SK-N-SH treated with all-trans-retinoic acid at 6 μM for 48 hours (cell line): Measurements from ENCODE around the gene COL6A2.

Source experiments
- ATAC-seq: fragments of 200-7000 bp; cut with Tn5 transposase; 3 replicates; pipeline ENCODE4 v1.9.1; 2020; ENCODE audit warnings: mild to moderate bottlenecking, moderate library complexity
- ARNTL ChIP-seq: fragments of 450-650 bp; formaldehyde crosslinking; IDR thresholded peaks from 2 replicates; pipeline ENCODE4 v1.5.0; 2020; ENCODE audit warnings: low read depth, mild to moderate bottlenecking, moderate library complexity, borderline replicate concordance
- BACH2 ChIP-seq: fragments of 250-450 bp; sonication (Bioruptor Pico); IDR thresholded peaks from 2 replicates; pipeline ENCODE4 v1.9.0; 2021; ENCODE audit warnings: mild to moderate bottlenecking, borderline replicate concordance
- CSDC2 ChIP-seq: fragments of 250-450 bp; sonication (Bioruptor Pico); IDR thresholded peaks from 2 replicates; pipeline ENCODE4 v1.5.0; 2020; ENCODE audit warnings: mild to moderate bottlenecking, moderate library complexity
- ESRRG ChIP-seq: fragments of 250-450 bp; sonication (Bioruptor Pico); IDR thresholded peaks from 2 replicates; pipeline ENCODE4 v1.6.1; 2021; ENCODE audit warnings: mild to moderate bottlenecking
- GLIS3 ChIP-seq: fragments of 250-450 bp; sonication (Bioruptor Pico); IDR thresholded peaks from 2 replicates; pipeline ENCODE4 v1.5.0; 2020; ENCODE audit warnings: mild to moderate bottlenecking, moderate library complexity
- ISL1 ChIP-seq: fragments of 250-450 bp; sonication (Bioruptor Pico); IDR thresholded peaks from 2 replicates; pipeline ENCODE4 v2.1.2; 2022; ENCODE audit warnings: mild to moderate bottlenecking, moderate library complexity
- OSR1 ChIP-seq: fragments of 250-450 bp; sonication (Bioruptor Pico); IDR thresholded peaks from 2 replicates; pipeline ENCODE4 v1.8.0; 2022; ENCODE audit warnings: moderate library complexity, mild to moderate bottlenecking, inconsistent platforms
- PPARA ChIP-seq: fragments of 250-450 bp; sonication (Bioruptor Pico); IDR thresholded peaks from 2 replicates; pipeline ENCODE4 v1.5.0; 2020; ENCODE audit warnings: mild to moderate bottlenecking, borderline replicate concordance
- RARB ChIP-seq: fragments of 250-450 bp; sonication (Bioruptor Pico); IDR thresholded peaks from 2 replicates; pipeline ENCODE4 v1.8.0; 2021; ENCODE audit warnings: mild to moderate bottlenecking, moderate library complexity
- SNAI2 ChIP-seq: fragments of 250-450 bp; sonication (Bioruptor Pico); IDR thresholded peaks from 2 replicates; pipeline ENCODE4 v1.5.0; 2020; ENCODE audit warnings: mild to moderate bottlenecking, moderate library complexity
- TCF4 ChIP-seq: fragments of 250-450 bp; sonication (Bioruptor Pico); IDR thresholded peaks from 2 replicates; pipeline ENCODE4 v1.8.0; 2021; ENCODE audit warnings: mild to moderate bottlenecking, moderate library complexity, borderline replicate concordance
- TOX ChIP-seq: fragments of 250-450 bp; sonication (Bioruptor Pico); IDR thresholded peaks from 2 replicates; pipeline ENCODE4 v1.8.0; 2021; ENCODE audit warnings: mild to moderate bottlenecking, moderate library complexity, borderline replicate concordance
- TSHZ2 ChIP-seq: fragments of 250-450 bp; sonication (Bioruptor Pico); IDR thresholded peaks from 2 replicates; pipeline ENCODE4 v1.5.0; 2020; ENCODE audit warnings: mild to moderate bottlenecking, moderate library complexity
- ZC3H10 ChIP-seq: fragments of 250-450 bp; sonication (Bioruptor Pico); IDR thresholded peaks from 2 replicates; pipeline ENCODE4 v1.5.1; 2021; ENCODE audit warnings: mild to moderate bottlenecking, moderate library complexity
- ZFP3 ChIP-seq: fragments of 250-450 bp; sonication (Bioruptor Pico); IDR thresholded peaks from 2 replicates; pipeline ENCODE4 v1.5.0; 2020; ENCODE audit warnings: mild to moderate bottlenecking, moderate library complexity
- ZFP30 ChIP-seq: fragments of 450-650 bp; formaldehyde crosslinking; IDR thresholded peaks from 2 replicates; pipeline ENCODE4 v1.5.0; 2022; ENCODE audit warnings: mild to moderate bottlenecking, moderate library complexity
- ZNF565 ChIP-seq: fragments of 450-650 bp; formaldehyde crosslinking; conservative IDR thresholded peaks from 2 replicates; pipeline ENCODE4 v1.5.0; 2020; ENCODE audit warnings: low read depth, mild to moderate bottlenecking, moderate library complexity
- ZNF70 ChIP-seq: fragments of 450-650 bp; formaldehyde crosslinking; IDR thresholded peaks from 2 replicates; pipeline ENCODE4 v1.5.0; 2020; ENCODE audit warnings: mild to moderate bottlenecking, moderate library complexity
- ZNF8 ChIP-seq: fragments of 450-650 bp; formaldehyde crosslinking; IDR thresholded peaks from 2 replicates; pipeline ENCODE4 v1.5.0; 2020; ENCODE audit warnings: mild to moderate bottlenecking, moderate library complexity
- TF ChIP-seq, protein P1 (sequence below): fragments of 250-450 bp; sonication (Bioruptor Pico); IDR thresholded peaks from 2 replicates; pipeline ENCODE4 v1.5.1; 2021; ENCODE audit warnings: mild to moderate bottlenecking, moderate library complexity
- TF ChIP-seq, protein P2 (sequence below): fragments of 250-450 bp; sonication (Bioruptor Pico); IDR thresholded peaks from 2 replicates; pipeline ENCODE4 v1.5.1; 2020; ENCODE audit warnings: low read depth, mild to moderate bottlenecking, moderate library complexity
- TF ChIP-seq, protein P3 (sequence below): fragments of 250-450 bp; sonication (Bioruptor Pico); IDR thresholded peaks from 2 replicates; pipeline ENCODE4 v1.8.0; 2021; ENCODE audit warnings: low read depth, mild to moderate bottlenecking, moderate library complexity, borderline replicate concordance

The COL6A2 gene

GRCh38 chr21:46097336-46098293 is at the start of gene COL6A2:
Gene COL6A2, plus strand, starts transcription at chr21:46098112.
- TF ChIP-seq GLIS3 (CRISPR knock-in tag) (no peak), TCF4 (no peak), SNAI2 (CRISPR knock-in tag) (no peak), ZNF8 (CRISPR knock-in tag) (no peak), ZNF565 (CRISPR knock-in tag) (no peak), OSR1 (CRISPR knock-in tag) (no peak), ESRRG (no peak), TOX (CRISPR knock-in tag) (no peak), RARB (CRISPR knock-in tag) (no peak), PPARA (CRISPR knock-in tag) (no peak), ZFP30 (no peak), ARNTL (CRISPR knock-in tag) (no peak), TSHZ2 (CRISPR knock-in tag) (no peak), ZFP3 (CRISPR knock-in tag) (no peak), ISL1 (CRISPR knock-in tag) (no peak)
- TF ChIP-seq, protein P1, sequence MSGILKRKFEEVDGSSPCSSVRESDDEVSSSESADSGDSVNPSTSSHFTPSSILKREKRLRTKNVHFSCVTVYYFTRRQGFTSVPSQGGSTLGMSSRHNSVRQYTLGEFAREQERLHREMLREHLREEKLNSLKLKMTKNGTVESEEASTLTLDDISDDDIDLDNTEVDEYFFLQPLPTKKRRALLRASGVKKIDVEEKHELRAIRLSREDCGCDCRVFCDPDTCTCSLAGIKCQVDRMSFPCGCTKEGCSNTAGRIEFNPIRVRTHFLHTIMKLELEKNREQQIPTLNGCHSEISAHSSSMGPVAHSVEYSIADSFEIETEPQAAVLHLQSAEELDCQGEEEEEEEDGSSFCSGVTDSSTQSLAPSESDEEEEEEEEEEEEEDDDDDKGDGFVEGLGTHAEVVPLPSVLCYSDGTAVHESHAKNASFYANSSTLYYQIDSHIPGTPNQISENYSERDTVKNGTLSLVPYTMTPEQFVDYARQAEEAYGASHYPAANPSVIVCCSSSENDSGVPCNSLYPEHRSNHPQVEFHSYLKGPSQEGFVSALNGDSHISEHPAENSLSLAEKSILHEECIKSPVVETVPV (CRISPR knock-in tag) = no peak
- TF ChIP-seq, protein P2, sequence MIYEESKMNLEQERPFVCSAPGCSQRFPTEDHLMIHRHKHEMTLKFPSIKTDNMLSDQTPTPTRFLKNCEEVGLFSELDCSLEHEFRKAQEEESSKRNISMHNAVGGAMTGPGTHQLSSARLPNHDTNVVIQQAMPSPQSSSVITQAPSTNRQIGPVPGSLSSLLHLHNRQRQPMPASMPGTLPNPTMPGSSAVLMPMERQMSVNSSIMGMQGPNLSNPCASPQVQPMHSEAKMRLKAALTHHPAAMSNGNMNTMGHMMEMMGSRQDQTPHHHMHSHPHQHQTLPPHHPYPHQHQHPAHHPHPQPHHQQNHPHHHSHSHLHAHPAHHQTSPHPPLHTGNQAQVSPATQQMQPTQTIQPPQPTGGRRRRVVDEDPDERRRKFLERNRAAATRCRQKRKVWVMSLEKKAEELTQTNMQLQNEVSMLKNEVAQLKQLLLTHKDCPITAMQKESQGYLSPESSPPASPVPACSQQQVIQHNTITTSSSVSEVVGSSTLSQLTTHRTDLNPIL (CRISPR knock-in tag) = no peak
- TF ChIP-seq, protein P3, sequence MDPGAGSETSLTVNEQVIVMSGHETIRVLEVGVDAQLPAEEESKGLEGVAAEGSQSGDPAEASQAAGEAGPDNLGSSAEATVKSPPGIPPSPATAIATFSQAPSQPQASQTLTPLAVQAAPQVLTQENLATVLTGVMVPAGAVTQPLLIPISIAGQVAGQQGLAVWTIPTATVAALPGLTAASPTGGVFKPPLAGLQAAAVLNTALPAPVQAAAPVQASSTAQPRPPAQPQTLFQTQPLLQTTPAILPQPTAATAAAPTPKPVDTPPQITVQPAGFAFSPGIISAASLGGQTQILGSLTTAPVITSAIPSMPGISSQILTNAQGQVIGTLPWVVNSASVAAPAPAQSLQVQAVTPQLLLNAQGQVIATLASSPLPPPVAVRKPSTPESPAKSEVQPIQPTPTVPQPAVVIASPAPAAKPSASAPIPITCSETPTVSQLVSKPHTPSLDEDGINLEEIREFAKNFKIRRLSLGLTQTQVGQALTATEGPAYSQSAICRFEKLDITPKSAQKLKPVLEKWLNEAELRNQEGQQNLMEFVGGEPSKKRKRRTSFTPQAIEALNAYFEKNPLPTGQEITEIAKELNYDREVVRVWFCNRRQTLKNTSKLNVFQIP (CRISPR knock-in tag) = no peak
- peak; percentile 94 for ATAC-seq

DNA sequence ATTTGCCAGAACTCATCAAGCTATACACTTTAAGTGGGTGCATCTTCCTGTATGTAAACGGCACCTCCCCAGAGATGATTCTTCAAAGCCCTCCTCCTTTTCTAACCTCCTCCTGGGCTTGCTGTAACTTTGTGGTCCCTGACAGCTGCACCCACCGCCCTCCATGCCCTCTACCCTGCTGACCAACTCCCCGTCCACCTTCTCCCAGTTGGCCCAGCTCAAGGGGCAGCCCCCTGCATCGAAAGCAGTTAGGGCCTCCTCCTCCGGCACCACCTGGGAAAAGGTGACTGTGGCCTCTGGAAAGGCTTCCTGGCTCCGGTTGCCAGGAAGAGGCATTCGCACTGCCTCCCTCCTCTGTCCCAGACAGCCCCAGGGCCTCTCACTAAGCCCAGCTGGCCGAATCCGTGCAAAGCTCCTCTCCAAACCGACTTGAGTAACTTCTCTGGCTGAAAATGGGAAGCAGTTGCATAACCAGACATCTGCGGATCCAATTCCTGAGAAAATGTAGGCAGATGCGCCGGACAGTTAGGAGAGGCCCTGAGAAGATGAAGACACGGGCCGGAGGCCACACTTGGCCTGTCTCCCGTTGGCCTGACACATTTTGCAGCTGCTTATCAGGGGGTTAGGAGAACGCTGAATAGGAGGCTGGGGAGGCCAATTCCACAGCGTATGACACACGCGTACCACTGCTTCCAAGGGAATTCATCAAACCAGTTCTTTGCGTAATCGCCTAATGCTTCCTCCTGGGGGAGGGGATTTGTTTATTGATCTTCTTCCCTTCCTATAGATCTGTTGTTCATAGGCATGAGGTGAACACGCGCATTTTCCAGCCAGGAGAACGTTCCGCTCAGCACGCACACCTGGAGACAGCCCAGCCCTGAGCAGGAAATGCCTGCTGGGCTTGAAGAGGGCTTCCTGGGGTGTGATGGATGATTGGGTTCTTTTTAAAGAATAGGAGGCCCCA is 48.7 kb upstream of the COL6A2 start:
- no peak for ATAC-seq
- TF ChIP-seq ZC3H10 (CRISPR knock-in tag) = no peak
- no peak for TF ChIP-seq ZNF8 (CRISPR knock-in tag)
- TF ChIP-seq ZNF565 (CRISPR knock-in tag) = no peak
- no peak for TF ChIP-seq ESRRG
- no peak for TF ChIP-seq RARB (CRISPR knock-in tag)
- no peak for TF ChIP-seq TOX (CRISPR knock-in tag)
- no peak for TF ChIP-seq BACH2 (CRISPR knock-in tag)
- TF ChIP-seq PPARA (CRISPR knock-in tag) = no peak
- no peak for TF ChIP-seq OSR1 (CRISPR knock-in tag)
- TF ChIP-seq, protein P2 (CRISPR knock-in tag) = no peak
- TF ChIP-seq TSHZ2 (CRISPR knock-in tag) = no peak
- TF ChIP-seq SNAI2 (CRISPR knock-in tag) = no peak
- TF ChIP-seq ZNF70 (CRISPR knock-in tag) = no peak
- TF ChIP-seq GLIS3 (CRISPR knock-in tag) = no peak
- no peak for TF ChIP-seq ARNTL (CRISPR knock-in tag)
- no peak for TF ChIP-seq CSDC2
- TF ChIP-seq, protein P1 (CRISPR knock-in tag) = no peak
- TF ChIP-seq TCF4 = no peak
